Ascending aorta (tissue), 2 donors: ENCODE measurements around the gene TGFBR3. TPM values are rescaled to one million over a fixed set of nuclear protein-coding genes. Genes with fewer than 3 reads are reported as not detected.
"Not testable (repeated sequence)": the region's sequence is repeated elsewhere in the genome, so short reads cannot be mapped to it uniquely, and the experiment has no call there.

Source experiments
- DNase-seq, 2 donors: peaks; one replicate each; pipeline ENCODE4 v3.0.0-alpha.2; 2019; ENCODE audit warnings: low spot score in 2 of 2
- H3K27ac ChIP-seq, 2 donors: fragments of 200-600 bp; sonication (generic); one replicate each; pipeline ENCODE4 v1.5.1; 2016 to 2017; ENCODE audit warnings: mild to moderate bottlenecking in 1 of 2
- H3K27me3 ChIP-seq: fragments of 200-600 bp; sonication (generic); one replicate; pipeline ENCODE4 v1.5.1; 2017
- H3K36me3 ChIP-seq, 2 donors: fragments of 200-600 bp; sonication (generic); one replicate each; pipeline ENCODE4 v1.5.1; 2016
- H3K4me1 ChIP-seq, 2 donors: fragments of 200-600 bp; sonication (generic); one replicate each; pipeline ENCODE4 v1.5.1; 2016 to 2017; ENCODE audit warnings: mild to moderate bottlenecking in 1 of 2
- H3K4me3 ChIP-seq, 2 donors: fragments of 200-600 bp; sonication (generic); one replicate each; pipeline ENCODE4 v1.5.1; 2016 to 2017; ENCODE audit warnings: mild to moderate bottlenecking in 1 of 2
- H3K9me3 ChIP-seq, 2 donors: fragments of 200-600 bp; sonication (generic); one replicate each; pipeline ENCODE4 v1.5.1; 2016
- intact Hi-C: fragments of 100-400 bp; cut with DNase I; formaldehyde crosslinking; loops from one replicate; pipeline ENCODE4 v1.15.1; 2023
- total RNA-seq: library from RNA; depleted of rRNA; stranded (reverse); fragments of >200 nt; gene quantifications from one replicate; pipeline ENCODE4 v1.1.0, GENCODE V29; 2016
- TF ChIP-seq, protein P1 (sequence below), 3 experiments: fragments of 200-600 bp in 2 of 3; fragments of 450-650 bp in 1 of 3; sonication (generic) in 2 of 3; IDR thresholded peaks; one replicate each; pipeline ENCODE4 v1.5.1; 2016 to 2019; ENCODE audit warnings: antibody characterized with exemption in 3 of 3, mild to moderate bottlenecking in 1 of 3, moderate library complexity in 1 of 3

The TGFBR3 gene
- total RNA-seq, 1 donor from 2014 or later, result 127 TPM

DNA sequence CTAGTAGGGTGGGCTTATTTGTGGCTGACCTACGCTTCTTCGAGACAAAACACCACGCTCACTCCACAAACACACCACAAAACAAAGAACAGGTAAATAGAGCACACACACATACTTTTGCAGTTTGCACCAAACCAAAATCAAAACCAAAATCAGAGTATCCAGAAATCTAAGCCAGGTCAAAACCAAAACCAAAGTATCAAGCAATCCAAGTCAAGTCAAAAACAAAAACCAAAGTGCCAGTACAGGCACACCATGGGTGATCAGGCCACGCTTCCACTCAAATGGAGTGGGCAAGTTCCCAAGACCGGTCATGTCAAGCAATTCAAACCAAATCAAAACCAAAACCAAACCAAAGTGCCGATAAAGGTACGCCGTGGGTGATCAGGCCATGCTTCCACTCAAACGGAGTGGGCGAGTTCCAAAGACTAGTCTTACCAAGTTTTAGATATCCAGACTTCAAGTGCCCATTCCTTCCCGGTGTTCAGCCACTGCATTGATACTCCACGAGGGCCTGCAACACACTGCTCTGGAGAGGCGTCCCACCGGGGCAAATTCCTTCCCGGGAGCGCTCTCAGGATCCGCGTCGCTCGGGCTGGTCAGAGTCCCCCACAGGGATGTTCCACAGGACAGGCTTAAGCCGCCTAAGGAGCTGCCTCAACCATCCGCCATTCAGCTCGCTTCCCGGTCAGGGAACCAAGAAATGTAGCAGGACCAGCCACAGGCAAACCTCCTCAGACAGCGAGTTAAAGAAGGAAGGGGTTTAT lies 216.2 kb downstream of the TGFBR3 start:
- TF ChIP-seq, protein P1, sequence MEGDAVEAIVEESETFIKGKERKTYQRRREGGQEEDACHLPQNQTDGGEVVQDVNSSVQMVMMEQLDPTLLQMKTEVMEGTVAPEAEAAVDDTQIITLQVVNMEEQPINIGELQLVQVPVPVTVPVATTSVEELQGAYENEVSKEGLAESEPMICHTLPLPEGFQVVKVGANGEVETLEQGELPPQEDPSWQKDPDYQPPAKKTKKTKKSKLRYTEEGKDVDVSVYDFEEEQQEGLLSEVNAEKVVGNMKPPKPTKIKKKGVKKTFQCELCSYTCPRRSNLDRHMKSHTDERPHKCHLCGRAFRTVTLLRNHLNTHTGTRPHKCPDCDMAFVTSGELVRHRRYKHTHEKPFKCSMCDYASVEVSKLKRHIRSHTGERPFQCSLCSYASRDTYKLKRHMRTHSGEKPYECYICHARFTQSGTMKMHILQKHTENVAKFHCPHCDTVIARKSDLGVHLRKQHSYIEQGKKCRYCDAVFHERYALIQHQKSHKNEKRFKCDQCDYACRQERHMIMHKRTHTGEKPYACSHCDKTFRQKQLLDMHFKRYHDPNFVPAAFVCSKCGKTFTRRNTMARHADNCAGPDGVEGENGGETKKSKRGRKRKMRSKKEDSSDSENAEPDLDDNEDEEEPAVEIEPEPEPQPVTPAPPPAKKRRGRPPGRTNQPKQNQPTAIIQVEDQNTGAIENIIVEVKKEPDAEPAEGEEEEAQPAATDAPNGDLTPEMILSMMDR (IDR thresholded peaks at IDR 0.05), result no peak
- DNase-seq, result no peak
- intact Hi-C loops, result no loop called here

GRCh38 chr1:91666651-91667050 lies 219.3 kb downstream of the TGFBR3 start:
- H3K4me3 ChIP-seq, H3K4me1 ChIP-seq, H3K36me3 ChIP-seq, H3K27me3 ChIP-seq, DNase-seq, H3K27ac ChIP-seq, H3K9me3 ChIP-seq, intact Hi-C loops: not testable (repeated sequence)

More for the DNA sequence above, 216.2 kb downstream of the TGFBR3 start:
- H3K4me3 ChIP-seq, result no peak overlapping the region
- H3K27ac ChIP-seq, result no peak overlapping the region
- no peaks in the 10 kb centered on the region for H3K27me3 ChIP-seq
- no peaks in the 10 kb centered on the region for H3K36me3 ChIP-seq
- H3K4me1 ChIP-seq, result no peaks in the 10 kb centered on the region
- no peaks in the 10 kb centered on the region for H3K9me3 ChIP-seq

- H3K4me1 ChIP-seq, result no peaks in the 10 kb centered on the region
- H3K4me3 ChIP-seq, result no peak overlapping the region
- H3K27ac ChIP-seq, result no peak overlapping the region
- no peak for DNase-seq
- TF ChIP-seq, protein P1 (IDR thresholded peaks at IDR 0.05), result no peak
- H3K9me3 ChIP-seq, result peaks cover 8 to 11% of the 10 kb centered on the region in 2 donors
- no peaks in the 10 kb centered on the region for H3K36me3 ChIP-seq
- no peaks in the 10 kb centered on the region for H3K27me3 ChIP-seq
- intact Hi-C loops, result no loop called here
These were observed 224.8 kb downstream of the TGFBR3 start for GRCh38 chr1:91661121-91661520.

DNA sequence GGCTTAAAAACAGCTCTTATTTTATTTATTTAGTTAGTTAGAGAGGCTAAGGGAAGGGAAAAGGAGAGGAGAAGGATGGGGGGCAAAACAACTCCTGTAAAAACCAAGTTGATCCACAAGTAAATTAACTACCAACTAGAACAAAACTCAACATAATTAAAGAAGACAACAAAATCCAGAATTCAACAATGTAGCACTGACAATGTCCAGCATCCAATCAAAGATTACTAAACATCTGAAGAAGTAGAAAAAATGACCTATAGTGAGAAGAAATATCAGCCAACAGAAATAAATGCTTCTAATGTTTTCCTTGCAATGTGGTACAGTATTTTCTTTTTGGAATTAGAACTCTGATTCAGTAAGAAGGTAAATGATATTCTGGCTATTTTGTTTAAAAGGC lies 225.2 kb downstream of the TGFBR3 start:
- intact Hi-C loops, result no loop called here
- no peaks in the 10 kb centered on the region for H3K4me1 ChIP-seq
- no peaks in the 10 kb centered on the region for H3K36me3 ChIP-seq
- H3K27me3 ChIP-seq, result no peaks in the 10 kb centered on the region
- H3K4me3 ChIP-seq, result no peak overlapping the region
- TF ChIP-seq, protein P1 (IDR thresholded peaks at IDR 0.05), result no peak
- H3K9me3 ChIP-seq, result peaks cover 8 to 11% of the 10 kb centered on the region in 2 donors
- H3K27ac ChIP-seq, result no peak overlapping the region
- DNase-seq, result no peak

DNA sequence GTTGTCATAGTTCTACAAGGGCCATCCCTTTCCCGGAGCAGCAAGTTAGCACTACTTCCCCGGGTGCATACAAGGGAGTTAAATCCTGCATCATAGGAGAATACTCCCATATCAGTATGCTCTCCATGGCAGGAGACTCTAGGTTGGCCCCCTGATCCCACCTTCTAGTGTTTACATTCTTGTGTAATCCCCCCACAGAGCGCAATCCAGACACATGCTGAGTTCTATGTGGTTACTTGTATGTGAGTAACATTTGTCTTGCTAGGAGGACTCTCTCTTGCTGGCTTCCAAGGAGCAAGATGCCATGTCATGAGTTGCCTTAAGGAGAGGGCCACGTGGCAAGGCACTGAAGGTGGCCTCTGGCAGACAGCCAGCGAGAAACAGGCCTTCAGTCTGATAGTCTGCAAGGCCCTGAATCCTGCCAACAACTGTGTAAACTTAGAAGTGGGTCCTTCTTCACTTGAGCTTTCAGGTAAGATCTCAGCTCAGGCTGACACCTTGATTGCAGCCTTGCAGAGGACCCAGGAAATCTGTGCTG lies 230.0 kb downstream of the TGFBR3 start:
- TF ChIP-seq, protein P1 (IDR thresholded peaks at IDR 0.05), result no peak
- H3K9me3 ChIP-seq, result peaks cover 8 to 11% of the 10 kb centered on the region in 2 donors
- no peak overlapping the region for H3K4me3 ChIP-seq
- H3K27ac ChIP-seq, result no peak overlapping the region
- intact Hi-C loops, result no loop called here
- DNase-seq, result no peak
- H3K27me3 ChIP-seq, result no peaks in the 10 kb centered on the region
- H3K4me1 ChIP-seq, result peaks cover 0 to 10% of the 10 kb centered on the region in 2 donors
- no peaks in the 10 kb centered on the region for H3K36me3 ChIP-seq

- Histone ChIP-seq H3K9me3 (no peaks in the 10 kb centered on the region), H3K27ac (no peak overlapping the region), H3K36me3 (no peaks in the 10 kb centered on the region), H3K4me3 (no peak overlapping the region), H3K4me1 (peaks cover 0 to 11% of the 10 kb centered on the region in 2 donors), H3K27me3 (no peaks in the 10 kb centered on the region)
- no peak for DNase-seq
- TF ChIP-seq, protein P1 (IDR thresholded peaks at IDR 0.05), result no peak
- intact Hi-C loops, result no loop called here
These were observed 232.8 kb downstream of the TGFBR3 start for GRCh38 chr1:91653183-91653582.
